Stimulated activated CD4-positive, alpha-beta T cell treated with anti-CD3 and anti-CD28 coated beads, Interleukin-15, amount 100 ng/mL, for 48 hours (primary cell): ENCODE measurements around the gene CLHC1.
"Not testable (repeated sequence)": the region's sequence is repeated elsewhere in the genome, so short reads cannot be mapped to it uniquely, and the experiment has no call there.

ENCODE experiments used
- DNase-seq, 2 donors: peaks; one replicate each; pipeline ENCODE4 v3.0.0-alpha.2; 2020; ENCODE audit warnings: low read depth in 2 of 2

The CLHC1 gene

GRCh38 chr2:55134316-55134706, 97.8 kb downstream of the CLHC1 start:
- DNase-seq, result no peak

- DNase-seq, result peak; percentile 29 to 30
Measured at GRCh38 chr2:55133467-55134315, 98.4 kb downstream of the CLHC1 start.

GRCh38 chr2:55130849-55131248, 101.2 kb downstream of the CLHC1 start:
- DNase-seq, result no peak

- DNase-seq, result not testable (repeated sequence)
Measured at GRCh38 chr2:55126643-55127042, 105.5 kb downstream of the CLHC1 start.
